AG10803 (cell line): ENCODE measurements around the gene GPBP1L1.
"Not testable (repeated sequence)": the region's sequence is repeated elsewhere in the genome, so short reads cannot be mapped to it uniquely, and the experiment has no call there.

Experiments used
- DNase-seq: peaks from one replicate; pipeline ENCODE4 v3.0.0; 2010; ENCODE audit warnings: low read depth
- H3K4me3 ChIP-seq: 2 replicates; pipeline ENCODE4 v1.5.1; 2011; ENCODE audit warnings: mild to moderate bottlenecking, low read length, control low read depth
- CTCF ChIP-seq: conservative IDR thresholded peaks from 2 replicates; pipeline ENCODE4 v1.5.1; 2011; ENCODE audit warnings: mild to moderate bottlenecking, low read length, control low read depth, inconsistent platforms

Gene GPBP1L1

DNA sequence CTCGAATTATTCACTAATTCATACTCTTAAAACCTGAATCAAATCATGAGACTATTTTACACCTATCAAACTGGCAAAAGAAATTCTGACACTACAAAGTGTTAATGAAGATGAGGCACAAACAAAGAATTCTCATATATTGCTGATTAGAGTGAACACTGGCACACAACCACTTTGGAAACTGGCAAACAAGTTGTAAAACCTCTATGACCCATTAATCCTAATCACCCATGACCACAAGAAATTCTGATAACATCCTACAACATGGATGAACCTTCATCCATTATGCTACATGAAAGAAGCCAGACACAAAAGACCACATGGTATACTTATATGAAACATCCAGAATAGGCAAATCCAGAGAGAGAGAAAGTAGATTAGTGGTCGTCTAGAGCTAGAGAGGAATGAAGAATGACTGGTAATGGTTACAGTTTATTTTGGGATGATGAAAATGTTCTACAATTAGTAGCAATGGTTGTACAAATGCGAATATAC lies 8.5 kb downstream of the GPBP1L1 start:
- no peak overlapping the region for H3K4me3 ChIP-seq
- TF ChIP-seq CTCF, result no peak
- no peak for DNase-seq

DNA sequence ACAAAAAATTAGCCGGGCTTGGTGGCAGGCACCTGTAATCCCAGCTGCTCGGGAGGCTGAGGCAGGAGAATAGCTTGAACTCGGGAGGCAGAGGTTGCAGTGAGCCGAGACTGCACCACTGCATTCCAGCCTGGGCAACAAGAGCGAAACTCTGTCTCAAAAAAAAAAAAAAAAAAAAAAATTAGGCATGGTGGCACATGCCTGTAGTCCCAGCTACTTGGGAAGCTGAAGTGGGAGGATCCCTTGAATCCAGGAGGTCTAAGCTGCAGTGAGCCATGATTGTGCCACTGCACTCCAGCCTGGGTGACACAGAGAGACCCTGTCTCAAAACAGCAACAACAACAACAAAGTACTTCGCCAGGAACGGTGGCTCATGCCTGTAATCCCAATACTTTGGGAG lies 9.8 kb downstream of the GPBP1L1 start:
- H3K4me3 ChIP-seq, DNase-seq: not testable (repeated sequence)

GRCh38 chr1:45674478-45674877 lies 11.9 kb downstream of the GPBP1L1 start:
- DNase-seq, result no peak
- TF ChIP-seq CTCF, result no peak
- no peak overlapping the region for H3K4me3 ChIP-seq

DNA sequence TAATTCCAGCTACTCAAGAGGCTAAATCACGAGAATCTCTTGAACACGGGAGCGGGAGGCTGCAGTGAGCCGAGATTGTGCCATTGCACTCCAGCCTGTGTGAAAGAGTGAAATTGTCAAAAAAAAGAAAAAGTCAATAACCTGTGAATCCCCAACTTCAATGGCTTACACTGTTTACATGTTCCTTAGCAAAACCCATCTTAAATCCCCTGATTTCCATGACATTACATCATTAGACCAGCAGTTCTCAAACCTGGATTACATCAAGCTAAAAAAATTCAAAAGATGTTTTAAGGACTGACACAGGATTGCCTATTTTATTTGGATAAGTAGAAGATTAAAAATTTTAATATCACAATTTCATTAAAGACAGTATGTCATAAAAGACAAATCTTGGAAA lies 12.4 kb downstream of the GPBP1L1 start:
- no peak for TF ChIP-seq CTCF
- DNase-seq, result peak; percentile 48
- H3K4me3 ChIP-seq, result no peak overlapping the region

DNA sequence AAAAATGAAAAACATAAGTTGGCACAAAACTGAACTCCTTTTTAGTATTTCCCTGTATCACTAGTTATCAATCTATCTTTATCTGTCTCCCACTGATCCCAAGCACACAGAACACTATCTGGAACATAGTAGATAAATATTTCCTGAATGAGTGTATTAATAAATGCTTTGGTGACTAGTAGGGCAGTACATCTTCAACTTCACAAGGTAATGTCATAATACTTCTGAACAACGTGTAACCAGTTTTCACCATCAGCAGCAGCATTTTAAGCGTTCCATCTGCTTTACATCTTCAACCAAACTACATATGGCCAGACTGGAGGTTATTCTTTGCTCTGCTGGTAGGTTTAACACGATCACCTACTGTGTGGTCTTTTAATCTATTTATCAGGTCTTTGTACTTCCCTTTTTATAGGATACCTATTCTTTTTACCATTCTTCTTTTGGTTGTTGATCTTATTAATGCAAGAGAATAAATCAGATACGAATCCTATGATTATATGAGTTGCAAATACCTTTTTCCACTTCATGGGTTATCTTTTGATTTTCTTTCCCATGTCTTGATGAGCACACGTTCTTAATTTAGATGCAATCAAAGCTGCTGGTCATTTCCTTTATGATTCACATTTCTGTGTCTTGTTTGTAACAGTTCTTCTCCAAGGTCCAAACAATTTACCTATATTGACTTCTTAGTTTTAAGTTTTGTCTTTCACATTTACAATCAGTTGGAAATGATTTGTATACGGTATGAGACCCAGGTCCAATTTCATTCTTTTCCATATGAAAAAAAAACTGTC lies 16.3 kb downstream of the GPBP1L1 start:
- H3K4me3 ChIP-seq, result no peak overlapping the region
- DNase-seq, result peak; percentile 70
- TF ChIP-seq CTCF, result no peak

DNA sequence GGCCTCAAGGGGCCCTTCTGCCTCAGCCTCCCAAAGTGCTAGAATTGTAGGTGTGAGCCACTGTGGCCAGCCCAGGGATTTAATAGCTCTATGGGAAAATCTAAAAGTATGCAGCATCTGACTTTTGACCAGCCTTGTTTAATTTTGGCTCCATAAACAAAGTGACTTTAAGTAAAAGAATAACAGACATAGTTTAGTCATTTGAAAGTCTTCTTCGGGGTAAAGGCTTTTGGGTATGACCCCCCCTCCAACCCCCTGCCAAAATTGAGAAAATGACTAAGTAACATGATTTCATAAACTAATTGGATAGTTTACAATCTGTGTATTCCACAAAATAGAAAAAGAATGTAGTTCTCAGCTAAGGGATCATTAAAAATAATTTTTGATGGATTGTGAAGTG lies 17.0 kb downstream of the GPBP1L1 start:
- H3K4me3 ChIP-seq, result no peak overlapping the region
- peak; percentile 73 for DNase-seq
- TF ChIP-seq CTCF, result no peak

- no peak overlapping the region for H3K4me3 ChIP-seq
- no peak for DNase-seq
- TF ChIP-seq CTCF, result no peak
These were observed 17.8 kb downstream of the GPBP1L1 start for GRCh38 chr1:45668526-45668925.
